GM13976 (cell line): ENCODE results near the gene NELL1.

ENCODE experiments used
- DNase-seq: peaks from one replicate; pipeline ENCODE4 v3.0.0; 2012; ENCODE audit warnings: low spot score
- in situ Hi-C: fragments of 300-500 bp; cut with MboI; formaldehyde crosslinking; loops from one replicate; pipeline ENCODE4 v1.12.0; 2022; ENCODE audit warnings: low sequenced_read_pairs, mixed read lengths, inconsistent platforms; ENCODE audit not compliant: unreplicated experiment
- TF ChIP-seq, protein P1 (sequence below): IDR thresholded peaks from 2 replicates; pipeline ENCODE4 v1.5.1; 2012; ENCODE audit warnings: borderline replicate concordance, mild to moderate bottlenecking; ENCODE audit not compliant: insufficient read depth; ENCODE audit errors: extremely low read depth, missing control alignments, control extremely low read depth

NELL1 gene

DNA sequence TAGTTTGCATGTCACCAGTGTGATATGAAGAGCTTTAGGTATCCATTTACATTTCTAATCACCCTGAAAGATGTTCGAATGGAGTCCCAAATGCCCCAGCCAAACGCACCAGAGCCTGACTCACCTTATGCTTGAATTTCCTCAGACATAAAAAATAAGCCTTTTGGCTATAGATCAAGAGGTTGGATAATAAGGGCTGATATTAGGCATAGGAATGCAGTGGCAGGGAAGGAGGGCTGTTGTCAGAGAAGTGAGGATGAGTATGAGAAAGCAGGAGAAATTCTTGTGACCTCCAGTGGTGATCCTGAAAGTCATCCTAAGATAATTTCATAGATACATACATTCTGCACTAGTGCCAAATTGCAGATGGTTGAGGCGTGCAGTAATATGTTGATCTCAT is 264.6 kb downstream of the NELL1 start:
- DNase-seq: no peak
- TF ChIP-seq, protein P1, sequence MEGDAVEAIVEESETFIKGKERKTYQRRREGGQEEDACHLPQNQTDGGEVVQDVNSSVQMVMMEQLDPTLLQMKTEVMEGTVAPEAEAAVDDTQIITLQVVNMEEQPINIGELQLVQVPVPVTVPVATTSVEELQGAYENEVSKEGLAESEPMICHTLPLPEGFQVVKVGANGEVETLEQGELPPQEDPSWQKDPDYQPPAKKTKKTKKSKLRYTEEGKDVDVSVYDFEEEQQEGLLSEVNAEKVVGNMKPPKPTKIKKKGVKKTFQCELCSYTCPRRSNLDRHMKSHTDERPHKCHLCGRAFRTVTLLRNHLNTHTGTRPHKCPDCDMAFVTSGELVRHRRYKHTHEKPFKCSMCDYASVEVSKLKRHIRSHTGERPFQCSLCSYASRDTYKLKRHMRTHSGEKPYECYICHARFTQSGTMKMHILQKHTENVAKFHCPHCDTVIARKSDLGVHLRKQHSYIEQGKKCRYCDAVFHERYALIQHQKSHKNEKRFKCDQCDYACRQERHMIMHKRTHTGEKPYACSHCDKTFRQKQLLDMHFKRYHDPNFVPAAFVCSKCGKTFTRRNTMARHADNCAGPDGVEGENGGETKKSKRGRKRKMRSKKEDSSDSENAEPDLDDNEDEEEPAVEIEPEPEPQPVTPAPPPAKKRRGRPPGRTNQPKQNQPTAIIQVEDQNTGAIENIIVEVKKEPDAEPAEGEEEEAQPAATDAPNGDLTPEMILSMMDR: no peak
- in situ Hi-C loops: no loop called here

DNA sequence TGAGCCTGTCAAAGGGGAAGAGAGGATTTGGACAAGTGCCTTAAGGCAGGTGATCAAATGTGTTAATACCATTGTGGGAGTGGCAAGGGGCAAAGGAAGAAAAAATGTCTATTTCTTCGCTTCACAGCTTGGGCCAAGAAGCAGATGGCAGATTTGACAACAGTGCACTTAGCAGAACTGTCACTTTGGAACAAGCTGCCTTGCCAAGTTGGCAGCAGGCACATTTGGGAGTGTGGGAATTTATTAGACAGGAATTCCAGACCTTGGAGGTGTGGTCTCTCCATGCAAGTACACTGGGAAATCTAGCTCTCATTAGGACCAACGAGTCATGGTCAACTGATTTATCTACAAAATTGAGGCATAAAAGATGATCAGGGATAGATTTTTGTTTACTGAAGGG is 265.1 kb downstream of the NELL1 start:
- TF ChIP-seq, protein P1: no peak
- DNase-seq: no peak
- in situ Hi-C loops: no loop called here

DNA sequence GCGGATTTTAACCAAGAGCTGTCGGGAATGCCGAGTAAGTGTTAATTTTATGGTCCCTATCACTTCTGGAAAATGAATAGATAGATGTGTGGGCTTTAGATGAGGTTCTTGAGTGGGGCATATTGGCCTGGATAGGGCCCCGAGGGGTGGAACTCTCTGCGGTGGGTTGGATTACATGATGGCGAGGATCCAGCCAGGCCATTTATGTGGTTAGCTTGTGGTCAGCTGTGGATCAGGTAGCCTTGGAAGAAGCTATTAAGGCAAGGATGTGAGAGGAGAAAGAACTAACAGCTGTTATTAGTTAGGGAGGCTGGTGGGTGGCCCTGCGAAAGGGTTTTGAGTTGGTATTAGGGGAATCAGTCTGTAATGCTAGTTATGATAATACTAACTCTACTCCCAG is 268.4 kb downstream of the NELL1 start:
- no peak for DNase-seq

DNA sequence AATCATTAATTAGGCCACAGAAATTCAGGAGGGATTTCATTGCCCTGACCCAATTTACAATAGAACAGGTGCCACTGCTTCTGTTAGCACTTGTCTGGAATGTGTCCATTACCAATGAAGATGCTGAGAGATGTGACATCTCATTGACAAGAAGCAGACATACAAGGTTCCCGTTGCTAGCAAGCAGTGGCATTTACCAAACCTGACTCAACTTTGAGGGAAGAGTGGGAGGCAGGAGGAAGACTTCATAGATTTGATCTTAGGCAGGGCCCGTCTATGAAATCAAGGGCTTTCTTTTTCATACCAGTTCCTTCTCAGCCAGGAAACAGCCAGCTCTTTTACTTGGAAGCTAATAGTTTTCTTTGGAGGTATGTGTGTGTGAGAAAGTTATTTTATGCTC is 280.2 kb downstream of the NELL1 start:
- in situ Hi-C loops: no loop called here
- DNase-seq: no peak
- TF ChIP-seq, protein P1: no peak

More for the DNA sequence above, 268.4 kb downstream of the NELL1 start:
- TF ChIP-seq, protein P1: no peak
- in situ Hi-C loops: no loop called here

DNA sequence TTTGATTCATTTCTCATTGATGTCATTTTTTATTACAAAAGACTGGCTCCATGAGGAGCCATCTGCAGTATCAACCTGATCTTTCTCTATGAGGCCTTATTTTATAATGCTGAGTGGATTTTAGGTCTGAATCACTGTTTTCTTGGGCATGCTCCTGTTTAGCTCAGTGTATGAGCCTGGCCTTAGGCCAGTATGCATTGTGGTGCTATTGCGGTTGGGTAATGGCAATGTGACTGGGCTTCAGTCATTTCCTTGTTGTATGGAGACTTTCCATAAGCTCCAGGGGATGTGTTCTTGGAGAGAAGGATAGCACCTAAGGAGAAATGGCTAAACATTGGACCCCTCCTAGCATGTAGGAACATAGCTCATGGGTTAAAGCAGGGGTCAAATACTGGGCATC is 293.2 kb downstream of the NELL1 start:
- no peak for DNase-seq

DNA sequence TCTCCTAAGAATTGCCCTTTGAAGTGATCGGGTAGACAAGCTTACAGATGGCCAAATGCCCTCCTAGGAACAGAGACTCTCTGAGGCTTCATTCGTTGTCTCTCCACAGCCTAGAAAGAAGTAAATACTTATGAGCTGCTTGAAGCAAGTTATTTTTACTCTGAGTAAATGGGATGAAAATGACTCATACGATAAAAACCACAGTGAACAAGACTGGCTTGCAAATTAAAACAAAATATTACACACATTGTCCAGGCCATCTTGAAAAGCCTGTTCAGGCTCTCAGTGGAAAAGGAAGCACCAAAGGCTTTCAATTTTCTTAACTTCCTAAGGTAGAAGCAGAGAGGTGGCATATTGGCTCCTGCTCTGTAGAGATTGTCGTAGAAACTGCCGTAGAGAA is 294.2 kb downstream of the NELL1 start:
- TF ChIP-seq, protein P1: no peak
- no peak for DNase-seq
- in situ Hi-C loops: no loop called here

More for the DNA sequence above, 293.2 kb downstream of the NELL1 start:
- in situ Hi-C loops: no loop called here
- TF ChIP-seq, protein P1: no peak

DNA sequence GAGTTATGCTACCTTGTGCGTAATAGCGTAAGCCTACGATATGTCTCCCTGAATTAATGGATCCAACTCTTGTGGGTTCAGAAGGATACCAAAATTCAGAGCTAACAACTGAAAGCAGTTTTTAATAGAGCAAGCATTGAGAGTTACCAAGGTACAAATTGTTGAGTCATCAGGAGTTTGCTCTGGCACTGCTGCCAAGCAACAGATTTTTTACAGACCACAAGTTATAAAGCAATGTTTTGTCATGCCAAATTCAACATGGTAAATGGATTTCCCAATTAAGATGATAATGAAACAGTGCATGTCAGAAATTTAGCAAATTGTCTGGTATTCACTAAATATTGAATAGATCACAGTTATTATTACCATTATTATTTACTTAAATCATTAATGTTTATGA is 295.6 kb downstream of the NELL1 start:
- DNase-seq: no peak
- TF ChIP-seq, protein P1: no peak
- in situ Hi-C loops: no loop called here
